Kidney (tissue), 14 donors: ENCODE data around the gene ATRX. TPM values are rescaled to one million over a fixed set of nuclear protein-coding genes. Genes with fewer than 3 reads are reported as not detected.
"Not testable (repeated sequence)": the region's sequence is repeated elsewhere in the genome, so short reads cannot be mapped to it uniquely, and the experiment has no call there.

Experiments used
- DNase-seq, 5 donors: peaks; one replicate each; pipeline ENCODE4 v3.0.0-alpha.2; 2013 to 2020
- FAIRE-seq: peaks from 2 replicates; lab custom pipeline; 2012; peaks lifted over from hg19 to GRCh38; lab: Jason Lieb, UNC
- H3K27ac ChIP-seq, 2 donors: one replicate each; pipeline ENCODE4 v1.7.0; 2013; ENCODE audit warnings: low read depth in 2 of 2, low read length in 2 of 2, inconsistent platforms in 1 of 2
- H3K27me3 ChIP-seq: one replicate; pipeline ENCODE4 v1.7.1; 2013; ENCODE audit warnings: low read length, inconsistent platforms; ENCODE audit not compliant: control insufficient read depth, insufficient read depth
- H3K36me3 ChIP-seq, 3 donors: one replicate each; pipeline versions ENCODE4 v1.7.0 to v1.7.1; 2013; ENCODE audit warnings: low read length in 3 of 3, control low read depth in 1 of 3, inconsistent platforms in 1 of 3; ENCODE audit not compliant: insufficient read depth in 3 of 3, control insufficient read depth in 2 of 3
- H3K4me1 ChIP-seq, 3 donors: one replicate each; pipeline versions ENCODE4 v1.7.0 to v1.7.1; 2013; ENCODE audit warnings: low read length in 3 of 3, inconsistent platforms in 1 of 3, low read depth in 1 of 3; ENCODE audit not compliant: control insufficient read depth in 2 of 3, insufficient read depth in 2 of 3
- H3K4me3 ChIP-seq, 3 donors: one replicate each; pipeline versions ENCODE4 v1.7.0 to v1.8.1; 2013; ENCODE audit warnings: low read length in 3 of 3, control low read depth in 1 of 3, inconsistent platforms in 1 of 3
- H3K9ac ChIP-seq, 3 donors: one replicate each; pipeline versions ENCODE4 v1.7.0 to v1.7.1; 2013; ENCODE audit warnings: low read length in 3 of 3, control low read depth in 1 of 3, inconsistent platforms in 1 of 3
- H3K9me3 ChIP-seq, 3 donors: one replicate each; pipeline versions ENCODE4 v1.7.0 to v1.7.1; 2013; ENCODE audit warnings: low read length in 3 of 3, control low read depth in 1 of 3, inconsistent platforms in 1 of 3; ENCODE audit not compliant: control insufficient read depth in 2 of 3, insufficient read depth in 1 of 3
- CTCF ChIP-seq: IDR thresholded peaks from 3 replicates; pipeline ENCODE4 v1.5.1; 2012; ENCODE audit warnings: mild to moderate bottlenecking, moderate library complexity, borderline replicate concordance; ENCODE audit not compliant: insufficient read depth; ENCODE audit errors: extremely low read depth
- intact Hi-C: fragments of 100-400 bp; cut with DNase I; formaldehyde crosslinking; loops from one replicate; pipeline ENCODE4 v1.11.1; 2022
- polyA plus RNA-seq: library from polyadenylated mRNA; stranded (reverse); fragments of 350-450 nt; fragmentation: Illumina TruSeq; extraction: RNeasy Lipid Tissue Mini Kit (QIAGEN cat#74804); gene quantifications from one replicate; pipeline ENCODE4 v1.2.3, GENCODE V29; 2014; ENCODE audit warnings: low read depth, low replicate concordance; ENCODE audit not compliant: insufficient read depth
- total RNA-seq: library from RNA; stranded (reverse); fragmentation: NEBNext Ultra II Directional; extraction: Animal tissue kit (Norgen Biotek cat#: 25700); gene quantifications from one replicate; pipeline ENCODE4 v1.2.1, GENCODE V29; 2021
- donor health status: control.
- donor health status: control.
- donor health status: control.
- donor health status: control.
- donor health status: control.
- donor health status: DM: yes; HTN: yes; CAD: no.
- donor health status: Normal renal cell carcinoma (clear cell type).

ATRX gene
- total and polyA plus RNA-seq, 2 donors from 2014 or later: 6.0 to 93.5 TPM

DNA sequence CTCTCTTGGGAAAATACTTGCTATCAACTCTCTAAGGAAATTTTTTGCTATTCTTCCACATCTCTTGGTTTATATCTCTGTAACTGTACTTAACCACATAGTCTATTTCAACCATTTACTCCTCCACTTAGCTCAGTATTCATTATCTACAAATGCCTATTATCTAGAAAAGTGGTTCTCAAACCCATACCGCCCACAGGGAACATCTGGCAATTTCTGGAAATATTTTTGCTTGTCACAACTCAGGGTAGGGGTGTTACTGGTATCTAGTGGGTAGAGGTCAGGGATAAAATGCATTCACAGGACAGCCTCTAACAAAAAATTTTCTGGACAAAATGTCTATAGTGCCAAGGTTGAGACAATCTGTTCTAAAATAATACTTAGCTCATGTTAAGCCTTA lies 14.4 kb downstream of the ATRX start:
- intact Hi-C loops: no loop called here
- no peak overlapping the region for H3K27ac ChIP-seq
- DNase-seq: no peak
- no peak for TF ChIP-seq CTCF
- H3K9me3 ChIP-seq: no peaks in the 10 kb centered on the region
- no peaks in the 10 kb centered on the region for H3K27me3 ChIP-seq
- no peak for FAIRE-seq
- no peaks in the 10 kb centered on the region for H3K36me3 ChIP-seq
- H3K4me1 ChIP-seq: no peaks in the 10 kb centered on the region
- no peak overlapping the region for H3K9ac ChIP-seq
- H3K4me3 ChIP-seq: no peak overlapping the region

DNA sequence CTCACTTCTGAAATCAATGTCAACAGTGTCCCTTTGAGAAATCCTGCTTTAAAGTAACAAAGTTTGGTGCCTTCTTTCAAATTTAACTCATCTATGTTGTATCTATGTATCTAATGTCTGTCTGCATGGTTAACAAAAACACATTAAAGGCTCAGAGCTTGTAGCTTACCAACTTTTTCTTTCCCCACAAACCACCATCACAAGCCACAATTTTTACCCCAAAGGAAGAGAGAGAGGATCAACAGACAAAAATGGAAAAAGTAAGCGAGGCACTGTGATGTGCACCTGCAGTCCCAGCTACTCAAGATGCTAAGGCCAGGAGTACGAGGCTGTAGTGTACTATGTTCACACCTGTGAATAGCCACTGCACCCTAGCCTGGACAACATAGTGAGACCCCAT lies 17.2 kb downstream of the ATRX start:
- H3K4me3 ChIP-seq: no peak overlapping the region

GRCh38 chrX:77766212-77766611 lies 19.8 kb downstream of the ATRX start:
- DNase-seq, H3K27ac ChIP-seq, H3K4me3 ChIP-seq, H3K36me3 ChIP-seq, intact Hi-C loops, FAIRE-seq, H3K9me3 ChIP-seq, H3K27me3 ChIP-seq, H3K9ac ChIP-seq, H3K4me1 ChIP-seq: not testable (repeated sequence)

More for the DNA sequence above, 17.2 kb downstream of the ATRX start:
- no peak for DNase-seq
- Histone ChIP-seq H3K36me3 (no peaks in the 10 kb centered on the region), H3K27me3 (no peaks in the 10 kb centered on the region), H3K4me1 (no peaks in the 10 kb centered on the region), H3K9me3 (no peaks in the 10 kb centered on the region), H3K9ac (no peak overlapping the region), H3K27ac (no peak overlapping the region)
- intact Hi-C loops: no loop called here
- TF ChIP-seq CTCF: no peak
- no peak for FAIRE-seq

DNA sequence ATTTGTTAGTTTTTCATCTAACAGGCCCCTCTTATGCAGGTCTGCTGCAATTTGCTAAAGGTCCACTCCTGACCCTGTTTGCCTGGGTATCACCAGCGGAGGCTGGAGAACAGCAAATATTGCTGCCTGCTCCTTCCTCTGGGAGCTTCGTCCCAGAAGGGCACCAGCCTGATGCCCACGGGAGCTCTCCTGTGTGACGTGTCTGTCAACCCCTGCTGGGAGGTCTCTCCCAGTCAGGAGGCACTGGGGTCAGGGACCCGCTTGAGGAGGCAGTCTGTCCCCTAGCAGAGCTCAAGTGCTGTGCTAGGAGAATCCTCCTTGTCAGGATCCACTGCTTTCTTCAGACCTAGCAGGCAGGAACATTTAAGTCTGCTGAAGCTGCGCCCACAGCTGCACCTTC lies 30.5 kb downstream of the ATRX start:
- DNase-seq (no peak), FAIRE-seq (no peak)
- no peak for TF ChIP-seq CTCF
- Histone ChIP-seq H3K36me3 (no peaks in the 10 kb centered on the region), H3K9ac (no peak overlapping the region), H3K27ac (no peak overlapping the region), H3K9me3 (no peaks in the 10 kb centered on the region), H3K4me1 (no peaks in the 10 kb centered on the region), H3K27me3 (no peaks in the 10 kb centered on the region), H3K4me3 (no peak overlapping the region)
- intact Hi-C loops: no loop called here

DNA sequence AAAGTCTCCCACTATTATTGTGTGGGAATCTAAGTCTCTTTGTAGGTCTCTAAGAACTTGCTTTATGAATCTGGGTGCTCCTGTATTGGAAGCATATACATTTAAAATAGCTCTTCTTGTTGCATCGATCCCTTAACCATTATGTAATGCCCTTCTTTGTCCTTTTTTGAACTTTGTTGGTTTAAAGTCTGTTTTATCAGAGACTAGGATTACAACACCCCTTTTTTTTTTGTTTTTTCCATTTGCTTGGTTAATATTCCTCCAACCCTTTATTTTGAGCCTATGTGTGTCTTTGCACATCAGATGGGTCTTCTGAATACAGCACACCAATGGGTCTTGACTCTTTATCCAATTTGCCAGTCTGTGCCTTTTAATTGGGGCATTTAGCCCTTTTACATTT lies 32.1 kb downstream of the ATRX start:
- DNase-seq, H3K4me1 ChIP-seq, H3K27me3 ChIP-seq, intact Hi-C loops, FAIRE-seq, H3K9me3 ChIP-seq, H3K9ac ChIP-seq, H3K27ac ChIP-seq, H3K4me3 ChIP-seq, H3K36me3 ChIP-seq: not testable (repeated sequence)
